ENCODE measurements around the gene ZNF331. TPM values are rescaled to one million over a fixed set of nuclear protein-coding genes. Genes with fewer than 3 reads are reported as not detected.

ZNF331 gene
- total RNA-seq, 4 donors from 2014 or later = 28.4 to 65.4 (median 30.8) TPM

- TF ChIP-seq, protein P1, sequence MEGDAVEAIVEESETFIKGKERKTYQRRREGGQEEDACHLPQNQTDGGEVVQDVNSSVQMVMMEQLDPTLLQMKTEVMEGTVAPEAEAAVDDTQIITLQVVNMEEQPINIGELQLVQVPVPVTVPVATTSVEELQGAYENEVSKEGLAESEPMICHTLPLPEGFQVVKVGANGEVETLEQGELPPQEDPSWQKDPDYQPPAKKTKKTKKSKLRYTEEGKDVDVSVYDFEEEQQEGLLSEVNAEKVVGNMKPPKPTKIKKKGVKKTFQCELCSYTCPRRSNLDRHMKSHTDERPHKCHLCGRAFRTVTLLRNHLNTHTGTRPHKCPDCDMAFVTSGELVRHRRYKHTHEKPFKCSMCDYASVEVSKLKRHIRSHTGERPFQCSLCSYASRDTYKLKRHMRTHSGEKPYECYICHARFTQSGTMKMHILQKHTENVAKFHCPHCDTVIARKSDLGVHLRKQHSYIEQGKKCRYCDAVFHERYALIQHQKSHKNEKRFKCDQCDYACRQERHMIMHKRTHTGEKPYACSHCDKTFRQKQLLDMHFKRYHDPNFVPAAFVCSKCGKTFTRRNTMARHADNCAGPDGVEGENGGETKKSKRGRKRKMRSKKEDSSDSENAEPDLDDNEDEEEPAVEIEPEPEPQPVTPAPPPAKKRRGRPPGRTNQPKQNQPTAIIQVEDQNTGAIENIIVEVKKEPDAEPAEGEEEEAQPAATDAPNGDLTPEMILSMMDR (IDR thresholded peaks at IDR 0.05; ENCODE audit: low read depth) = no peak
These were observed 14.2 kb downstream of the ZNF331 start for GRCh38 chr19:53552001-53552721.

DNA sequence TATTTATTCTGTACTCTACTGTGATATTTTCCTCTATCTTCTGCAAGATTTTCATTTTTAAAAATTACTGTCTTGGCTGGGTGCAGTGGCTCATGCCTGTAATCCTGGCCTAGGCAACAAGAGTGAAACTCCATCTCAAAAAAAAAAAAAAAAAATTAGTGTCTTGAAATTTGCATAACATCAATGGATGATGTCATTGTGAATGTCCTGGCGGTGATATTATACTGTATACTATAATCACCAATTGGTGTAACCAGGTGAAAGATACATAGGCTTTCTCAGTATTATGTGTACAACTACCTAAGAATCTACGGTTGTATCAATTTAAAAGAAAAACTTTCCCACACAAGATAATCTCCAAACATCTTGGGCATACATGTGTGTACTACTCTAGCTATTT lies 15.2 kb downstream of the ZNF331 start:
- TF ChIP-seq, protein P1 (IDR thresholded peaks at IDR 0.05; ENCODE audit: low read depth) = no peak

DNA sequence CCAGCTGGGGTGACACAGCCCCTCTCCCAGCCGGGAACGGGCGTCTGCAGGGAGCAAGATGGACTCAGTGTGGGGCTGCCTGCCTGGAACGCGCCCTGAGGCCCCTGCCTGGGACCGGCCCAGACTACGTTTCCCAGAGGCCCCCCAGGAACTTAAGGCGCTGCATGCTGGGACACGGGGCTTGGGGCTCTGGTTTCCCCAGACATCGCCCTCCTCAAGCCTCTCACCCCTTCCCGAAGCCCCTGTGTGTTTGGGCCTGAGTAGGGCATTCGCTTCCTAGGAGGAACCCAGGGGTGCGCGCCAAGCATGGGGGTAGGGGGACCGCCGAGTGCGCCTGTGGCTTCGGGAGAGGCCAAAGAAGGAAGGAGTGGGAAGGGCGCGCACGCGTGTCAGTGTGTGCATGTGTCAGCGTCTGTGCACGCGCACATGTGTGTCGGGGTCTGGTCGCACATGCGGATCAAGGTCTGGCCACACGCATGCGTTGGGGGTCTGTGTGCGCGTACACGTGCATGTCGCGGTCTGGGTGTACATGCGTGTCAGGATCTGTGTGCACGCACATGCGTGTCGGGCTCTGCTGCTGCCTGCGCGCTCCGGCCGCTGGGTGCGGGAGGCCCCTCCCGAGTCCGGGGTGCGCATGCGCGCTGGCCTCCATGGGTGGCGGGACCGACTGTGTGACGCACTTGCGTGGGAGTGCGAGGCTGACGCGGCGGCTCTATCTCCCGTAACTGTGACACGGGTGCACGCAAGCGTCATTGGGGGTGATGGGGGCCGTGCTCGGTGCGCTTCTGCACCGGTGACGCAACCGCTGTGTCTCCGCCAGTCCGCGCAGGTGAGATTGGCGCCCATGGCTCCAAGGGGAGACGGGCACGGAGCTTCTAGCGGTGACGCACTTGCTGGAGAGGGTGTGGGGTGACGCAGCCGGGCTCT lies 16.2 kb downstream of the ZNF331 start:
- TF ChIP-seq, protein P1 (IDR thresholded peaks at IDR 0.05; ENCODE audit: low read depth) = no peak

- TF ChIP-seq, protein P1 (IDR thresholded peaks at IDR 0.05; ENCODE audit: low read depth) = no peak
These were observed 16.9 kb downstream of the ZNF331 start for GRCh38 chr19:53554804-53555203.

DNA sequence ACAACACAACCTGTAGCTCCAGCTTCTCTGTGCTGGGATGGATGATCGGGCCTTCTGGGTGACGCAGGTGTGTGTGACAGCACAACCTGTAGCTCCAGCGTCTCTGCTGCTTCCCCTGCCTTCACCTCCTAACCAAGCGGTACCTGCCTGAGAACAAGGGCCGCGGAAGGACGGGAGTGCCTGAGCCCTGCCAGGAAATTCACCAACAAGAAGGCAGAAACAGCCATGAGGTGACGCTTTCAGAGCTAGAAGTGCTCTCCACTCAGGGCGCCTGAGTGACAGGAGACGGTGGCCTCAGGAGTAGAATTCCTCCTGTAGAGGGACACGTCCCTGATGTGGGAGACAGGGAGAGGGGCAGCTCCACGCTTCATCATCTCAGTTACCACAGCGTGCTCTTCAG lies 17.4 kb downstream of the ZNF331 start:
- TF ChIP-seq, protein P1 (IDR thresholded peaks at IDR 0.05; ENCODE audit: low read depth) = no peak

- TF ChIP-seq, protein P1 (IDR thresholded peaks at IDR 0.05; ENCODE audit: low read depth) = no peak
These were observed 33.4 kb downstream of the ZNF331 start for GRCh38 chr19:53571339-53571738.
